Ovary (tissue), 3 donors: ENCODE data around the gene CAPN5.

Experiments used
- EP300 ChIP-seq: sonication (generic); formaldehyde crosslinking; IDR thresholded peaks from one replicate; pipeline ENCODE4 v1.6.1; 2017; ENCODE audit warnings: antibody characterized with exemption
- TF ChIP-seq, protein P1 (sequence below), 3 donors: fragments of 450-650 bp in 2 of 3; fragments of 200-600 bp in 1 of 3; IDR thresholded peaks; one replicate each; pipeline versions ENCODE4 v1.5.1 to v1.8.0; 2016 to 2022; ENCODE audit warnings: antibody characterized with exemption in 3 of 3, mild to moderate bottlenecking in 1 of 3
- donor health status: DM: no; HTN: no; CAD: no.

DNA sequence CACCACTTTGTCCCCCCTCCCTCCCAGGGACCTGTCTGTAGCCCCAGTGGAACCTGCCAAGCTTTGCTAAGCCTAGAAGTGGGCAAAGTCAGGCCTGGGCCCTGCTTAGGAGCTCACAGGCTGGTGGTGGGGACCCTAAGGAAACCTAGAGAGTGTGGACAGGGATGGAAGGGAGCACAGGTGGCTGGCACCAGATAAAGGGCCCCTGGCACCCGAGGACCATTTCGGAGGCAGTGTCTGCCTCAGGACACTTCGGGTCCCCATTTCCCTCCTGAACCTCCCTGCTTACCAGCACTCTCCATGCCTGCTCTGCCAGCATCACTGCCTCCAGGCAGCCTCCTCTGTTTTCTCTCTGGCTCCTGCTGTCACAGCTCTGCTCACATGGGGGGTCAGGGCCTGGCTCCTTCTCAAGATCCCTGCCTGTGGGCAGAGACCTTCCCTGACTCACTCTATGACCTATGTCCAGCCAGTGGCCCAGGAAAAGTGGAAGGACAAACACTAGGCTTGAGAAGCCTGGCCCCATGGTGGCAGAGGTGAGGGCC is 22.3 kb downstream of the CAPN5 start:
- TF ChIP-seq, protein P1, sequence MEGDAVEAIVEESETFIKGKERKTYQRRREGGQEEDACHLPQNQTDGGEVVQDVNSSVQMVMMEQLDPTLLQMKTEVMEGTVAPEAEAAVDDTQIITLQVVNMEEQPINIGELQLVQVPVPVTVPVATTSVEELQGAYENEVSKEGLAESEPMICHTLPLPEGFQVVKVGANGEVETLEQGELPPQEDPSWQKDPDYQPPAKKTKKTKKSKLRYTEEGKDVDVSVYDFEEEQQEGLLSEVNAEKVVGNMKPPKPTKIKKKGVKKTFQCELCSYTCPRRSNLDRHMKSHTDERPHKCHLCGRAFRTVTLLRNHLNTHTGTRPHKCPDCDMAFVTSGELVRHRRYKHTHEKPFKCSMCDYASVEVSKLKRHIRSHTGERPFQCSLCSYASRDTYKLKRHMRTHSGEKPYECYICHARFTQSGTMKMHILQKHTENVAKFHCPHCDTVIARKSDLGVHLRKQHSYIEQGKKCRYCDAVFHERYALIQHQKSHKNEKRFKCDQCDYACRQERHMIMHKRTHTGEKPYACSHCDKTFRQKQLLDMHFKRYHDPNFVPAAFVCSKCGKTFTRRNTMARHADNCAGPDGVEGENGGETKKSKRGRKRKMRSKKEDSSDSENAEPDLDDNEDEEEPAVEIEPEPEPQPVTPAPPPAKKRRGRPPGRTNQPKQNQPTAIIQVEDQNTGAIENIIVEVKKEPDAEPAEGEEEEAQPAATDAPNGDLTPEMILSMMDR (IDR thresholded peaks at IDR 0.05): no peak
- TF ChIP-seq EP300: no peak
